Forelimb muscle (tissue), 1 donor: ENCODE measurements around the gene SLFN5. TPM values are rescaled to one million over a fixed set of nuclear protein-coding genes. Genes with fewer than 3 reads are reported as not detected.
"Not testable (repeated sequence)": the region's sequence is repeated elsewhere in the genome, so short reads cannot be mapped to it uniquely, and the experiment has no call there.

Experiments used
- DNase-seq: peaks from one replicate; pipeline ENCODE4 v3.0.0-alpha.2; 2013; ENCODE audit warnings: low read depth
- polyA plus RNA-seq: library from polyadenylated mRNA; unstranded; fragments of 120-200 nt; gene quantifications from one replicate; pipeline ENCODE4 v1.2.1, GENCODE V29; 2013; ENCODE audit not compliant: insufficient read length

Gene SLFN5
- polyA plus RNA-seq: 4.5 TPM

- peak; percentile 76 for DNase-seq
Measured at GRCh38 chr17:35242805-35243560, at the start of gene SLFN5. TSS of gene SLFN5 (plus strand) at chr17:35243072. CDS start at chr17:35258691, 15,619 bp downstream.

GRCh38 chr17:35194001-35194400 lies 48.9 kb upstream of the SLFN5 start, which contains the start of gene SLC35G3:
TSS of gene SLC35G3 (minus strand) at chr17:35194393. CDS start at chr17:35194307, 86 bp downstream.
- DNase-seq: not testable (repeated sequence)

- not testable (repeated sequence) for DNase-seq
Measured at GRCh38 chr17:35195062-35195461, 47.8 kb upstream of the SLFN5 start.

- DNase-seq: not testable (repeated sequence)
Measured at GRCh38 chr17:35202582-35202981, 40.3 kb upstream of the SLFN5 start.

- no peak for DNase-seq
Measured at GRCh38 chr17:35210741-35211140, 32.1 kb upstream of the SLFN5 start.

- DNase-seq: no peak
Measured at GRCh38 chr17:35212668-35213067, 30.2 kb upstream of the SLFN5 start.

GRCh38 chr17:35213412-35213940 lies 29.4 kb upstream of the SLFN5 start:
- no peak for DNase-seq

GRCh38 chr17:35214192-35214591 lies 28.7 kb upstream of the SLFN5 start:
- no peak for DNase-seq

- no peak for DNase-seq
Measured at GRCh38 chr17:35214631-35215273, 28.1 kb upstream of the SLFN5 start.

- no peak for DNase-seq
Measured at GRCh38 chr17:35217107-35217506, 25.8 kb upstream of the SLFN5 start.

GRCh38 chr17:35218915-35219314 lies 24.0 kb upstream of the SLFN5 start:
- DNase-seq: no peak

GRCh38 chr17:35222452-35222851 lies 20.4 kb upstream of the SLFN5 start:
- DNase-seq: no peak

GRCh38 chr17:35224436-35224835 lies 18.4 kb upstream of the SLFN5 start:
- DNase-seq: no peak

- no peak for DNase-seq
Measured at GRCh38 chr17:35227546-35227945, 15.3 kb upstream of the SLFN5 start.

- no peak for DNase-seq
Measured at GRCh38 chr17:35229638-35230037, 13.2 kb upstream of the SLFN5 start.

- not testable (repeated sequence) for DNase-seq
Measured at GRCh38 chr17:35234315-35234714, 8.6 kb upstream of the SLFN5 start.

- no peak for DNase-seq
Measured at GRCh38 chr17:35235289-35235688, 7.6 kb upstream of the SLFN5 start.

- DNase-seq: no peak
Measured at GRCh38 chr17:35235917-35236316, 7.0 kb upstream of the SLFN5 start.

- no peak for DNase-seq
Measured at GRCh38 chr17:35236821-35237220, 6.1 kb upstream of the SLFN5 start.

- no peak for DNase-seq
Measured at GRCh38 chr17:35238821-35239220, 4.1 kb upstream of the SLFN5 start.

- no peak for DNase-seq
Measured at GRCh38 chr17:35239823-35240222, 3.0 kb upstream of the SLFN5 start.

GRCh38 chr17:35240861-35241260 lies 2.0 kb upstream of the SLFN5 start:
- no peak for DNase-seq

- no peak for DNase-seq
Measured at GRCh38 chr17:35241520-35241919, 1.4 kb upstream of the SLFN5 start.
